Activated CD8-positive, alpha-beta memory T cell treated with anti-CD3 and anti-CD28 coated beads for 36 hours (primary cell): ENCODE results near the gene ULBP3. TPM values are rescaled to one million over a fixed set of nuclear protein-coding genes. Genes with fewer than 3 reads are reported as not detected.

Experiments
- CTCF ChIA-PET: fragments of 350-600 bp; sonication (Branson Sonifier 250); formaldehyde crosslinking; loops from one replicate; lab custom pipeline; 2021; ENCODE audit warnings: antibody characterized with exemption; lab: Charles Lee
- POLR2A ChIA-PET: fragments of 350-600 bp; sonication (Branson Sonifier 250); formaldehyde crosslinking; loops from one replicate; lab custom pipeline; 2021; ENCODE audit warnings: antibody characterized with exemption; lab: Charles Lee
- total RNA-seq, 2 experiments: library from RNA; stranded (reverse); gene quantifications; one replicate each; pipeline ENCODE4 v1.2.3, GENCODE V29; 2021

Gene ULBP3
- total RNA-seq, 2 experiments from 2014 or later: 0.78 to 1.0 TPM

DNA sequence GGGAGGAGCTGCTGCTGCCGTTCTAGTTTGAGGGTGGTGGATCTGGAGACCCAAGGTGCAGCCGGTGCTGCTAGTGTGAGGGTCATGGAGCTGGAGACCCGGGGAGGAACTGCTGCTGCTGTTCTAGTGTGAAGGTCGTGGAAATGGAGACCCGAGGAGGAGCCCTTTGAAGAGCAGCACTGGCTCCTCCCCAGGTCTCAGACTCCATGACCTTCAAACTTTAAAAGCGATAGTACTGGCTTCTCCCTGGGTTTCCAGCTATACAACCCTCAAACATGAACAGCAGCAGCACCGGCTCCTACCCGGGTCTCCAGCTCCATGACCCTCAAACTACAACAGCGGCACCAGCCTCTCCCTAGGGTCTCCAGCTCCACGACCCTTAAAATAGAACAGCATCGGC is 15.5 kb downstream of the ULBP3 start:
- ChIA-PET POLR2A (no interaction called here), CTCF (no interaction called here)

DNA sequence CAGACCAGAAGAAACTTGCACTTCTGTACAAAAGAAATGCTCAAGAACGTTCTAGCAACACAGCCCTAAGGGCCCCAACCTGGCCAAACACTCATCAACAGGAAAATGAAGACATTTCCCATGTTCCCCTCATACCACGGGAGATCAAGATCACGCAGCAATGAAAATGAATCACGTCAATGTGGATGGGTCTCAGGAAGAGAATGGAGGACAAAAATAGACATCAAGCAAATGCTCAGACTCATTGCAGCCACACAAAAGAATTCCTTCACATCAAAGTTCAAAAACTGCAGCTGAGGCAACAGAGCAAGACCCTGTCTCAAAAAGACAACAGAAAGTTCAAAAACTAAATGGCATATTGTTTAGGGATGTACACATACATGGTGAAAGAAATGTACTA is 18.1 kb downstream of the ULBP3 start:
- ChIA-PET POLR2A (no interaction called here), CTCF (interaction anchor here (1.5 kb wide), 1 partner anchor 30 kb away, joined by 3 read pairs; no protein-coding TSS in a partner anchor)

DNA sequence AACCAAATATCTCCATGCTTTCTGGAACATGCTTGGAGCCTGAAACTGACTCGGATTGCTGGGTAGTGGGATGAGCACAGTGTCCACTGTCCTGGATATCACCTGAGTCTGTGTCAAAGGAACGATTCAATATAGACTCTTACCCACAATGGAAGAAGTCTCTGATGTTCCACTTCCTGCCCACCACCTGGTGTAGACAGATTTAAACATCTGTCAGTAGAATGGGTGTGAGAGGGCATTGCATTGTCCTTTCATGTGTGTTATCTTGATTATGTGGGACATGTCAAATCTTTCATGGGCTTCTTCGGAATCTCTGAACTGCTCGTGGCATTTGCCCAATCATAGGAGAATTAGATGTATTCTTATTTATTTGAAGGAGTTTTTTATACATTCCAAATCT is 20.8 kb downstream of the ULBP3 start:
- ChIA-PET CTCF (no interaction called here), POLR2A (no interaction called here)

DNA sequence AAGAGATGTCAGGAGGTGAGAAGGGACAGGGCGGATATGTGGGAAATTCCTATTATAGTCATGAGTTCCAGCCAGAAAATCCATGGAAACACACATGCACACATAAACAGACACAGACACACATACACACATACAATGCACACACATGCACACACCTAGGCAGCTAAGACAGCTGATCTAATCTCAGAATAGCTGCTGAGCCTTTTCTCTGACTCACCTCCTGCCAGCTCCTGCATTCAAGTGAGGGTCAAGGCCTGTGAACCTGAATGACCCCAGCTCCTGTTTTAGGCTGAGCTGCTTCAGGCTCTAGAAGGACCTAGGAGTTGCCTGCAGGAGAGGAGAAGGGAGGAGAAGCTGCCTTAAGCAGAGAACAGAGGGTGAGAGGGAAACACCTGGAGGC is 22.0 kb downstream of the ULBP3 start:
- POLR2A ChIA-PET: no interaction called here
- CTCF ChIA-PET: no interaction called here

DNA sequence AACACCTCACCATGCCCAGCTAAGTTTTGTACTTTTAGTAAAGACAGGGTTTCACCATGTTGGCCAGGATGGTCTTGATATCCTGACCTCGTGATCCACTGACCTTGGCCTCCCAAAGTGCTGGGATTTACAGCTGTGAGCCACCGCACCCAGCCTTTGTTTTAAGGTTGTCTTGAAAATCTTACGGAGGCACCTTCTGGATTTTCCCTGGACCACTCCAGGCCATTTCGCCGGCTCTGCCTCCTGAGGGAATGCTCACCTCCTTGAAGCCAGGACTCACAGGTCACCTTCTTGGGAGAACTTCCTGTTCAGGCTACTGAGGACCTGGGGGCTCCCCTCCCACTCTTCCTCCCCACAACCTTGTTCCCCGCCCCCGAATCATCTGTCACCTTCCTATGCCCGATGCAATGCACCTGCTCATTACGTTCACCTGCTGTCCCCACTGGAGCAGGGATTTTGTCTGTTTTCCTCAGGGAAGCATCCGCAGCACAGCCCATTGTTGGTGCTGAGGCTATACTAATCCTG is 24.2 kb downstream of the ULBP3 start:
- ChIA-PET CTCF (no interaction called here), POLR2A (no interaction called here)

DNA sequence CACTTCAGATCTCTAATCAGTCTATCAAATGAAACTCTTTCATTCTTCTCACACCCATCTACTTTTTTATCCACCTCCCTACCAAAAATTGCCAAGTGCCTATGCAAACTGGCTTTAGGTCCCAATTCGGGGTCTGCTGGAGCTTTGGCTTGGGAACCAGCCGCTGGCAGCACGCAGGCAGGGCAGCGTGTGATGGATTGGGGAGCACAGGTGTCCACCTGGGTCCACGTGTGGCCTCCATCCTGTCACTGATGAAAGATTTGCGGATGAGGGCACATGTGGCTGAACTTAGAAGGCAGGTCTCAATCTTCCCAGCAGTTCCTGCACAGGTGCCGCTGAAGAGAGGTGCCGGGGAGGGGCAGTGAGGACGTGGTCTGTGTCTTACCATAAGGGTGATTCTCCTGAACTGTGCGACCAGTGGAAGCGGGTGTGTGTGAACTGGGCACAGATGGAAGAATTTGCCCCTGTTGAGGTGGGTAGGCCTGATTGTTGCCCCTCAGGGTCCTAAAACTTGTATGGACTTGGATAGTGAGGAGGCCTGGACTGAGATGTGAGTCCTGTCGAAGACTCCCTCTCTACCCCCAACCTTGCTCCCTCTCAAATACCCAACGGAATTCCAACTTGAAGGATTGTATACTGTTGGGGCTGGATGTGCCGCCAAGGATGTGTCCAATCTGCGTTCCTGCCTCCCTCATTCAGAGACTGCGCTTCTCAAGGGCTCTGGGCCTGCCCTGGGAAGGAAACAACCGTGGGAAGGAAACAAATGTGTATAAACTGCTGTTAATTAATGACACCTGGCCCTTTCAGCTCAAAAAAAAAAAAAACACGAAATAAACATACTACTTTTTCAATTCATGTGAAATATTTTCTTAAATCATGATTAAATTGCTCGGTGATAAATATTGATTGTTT is 25.2 kb downstream of the ULBP3 start:
- ChIA-PET POLR2A (no interaction called here), CTCF (no interaction called here)

DNA sequence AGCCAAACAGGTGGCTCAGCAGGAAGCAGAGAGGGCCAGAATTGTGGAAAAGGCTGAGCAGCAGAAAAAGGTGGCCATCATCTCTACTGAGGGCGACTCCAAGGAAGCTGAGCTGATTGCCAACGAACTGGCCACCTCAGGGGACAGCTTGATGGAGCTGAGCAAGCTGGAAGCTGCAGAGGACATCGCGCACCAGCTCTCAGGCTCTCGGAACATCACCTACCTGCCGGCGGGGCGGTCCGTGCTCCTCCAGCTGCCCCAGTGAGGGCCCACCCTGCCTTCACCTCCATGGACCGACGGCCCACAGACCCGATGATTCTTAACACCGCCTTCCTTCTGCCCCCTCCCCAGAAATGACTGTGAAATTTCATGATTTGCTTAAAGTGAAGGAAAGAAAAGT is 25.8 kb downstream of the ULBP3 start:
- CTCF ChIA-PET: no interaction called here
- POLR2A ChIA-PET: no interaction called here

DNA sequence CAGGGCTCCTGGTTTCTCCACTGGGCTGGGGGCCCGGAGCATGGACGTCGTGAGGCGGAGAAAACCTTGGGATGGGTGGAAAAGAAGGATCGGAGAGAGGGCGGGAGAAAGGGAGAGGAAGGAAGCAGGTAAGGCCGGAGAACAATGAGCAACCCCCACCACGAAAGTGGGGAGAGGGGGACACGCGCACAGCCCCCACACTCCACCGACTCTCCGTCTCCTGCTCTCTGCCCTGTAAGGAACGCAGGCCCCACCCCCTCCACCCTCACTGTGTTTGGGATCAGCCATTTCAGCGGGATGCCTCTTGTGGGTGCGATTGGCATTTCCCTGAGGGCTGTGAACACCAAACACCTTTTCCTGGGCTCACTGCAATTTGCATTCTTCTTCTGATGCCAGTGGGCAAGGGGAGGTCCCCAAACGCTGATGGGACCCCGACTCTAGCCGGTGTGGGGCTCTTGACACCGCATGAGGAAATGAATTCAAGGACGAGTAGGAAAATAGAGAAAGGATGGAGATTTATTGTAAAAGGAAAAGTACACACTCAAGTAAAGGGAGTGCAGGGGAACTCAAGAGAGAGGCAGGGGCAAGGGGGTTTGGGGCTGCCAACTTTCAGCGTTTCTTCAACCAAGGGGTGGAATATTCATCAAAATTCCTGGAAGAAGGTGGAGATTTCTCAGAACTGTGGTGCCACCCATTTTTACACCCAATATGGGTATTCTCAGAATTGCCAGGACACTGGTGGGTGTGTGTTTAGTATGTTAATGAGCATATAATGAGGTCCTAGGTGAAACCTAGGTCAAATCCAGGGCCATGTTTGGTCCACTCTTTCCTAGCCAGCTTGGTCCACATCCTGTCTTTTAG is 30.5 kb downstream of the ULBP3 start:
- POLR2A ChIA-PET: no interaction called here
- CTCF ChIA-PET: no interaction called here

DNA sequence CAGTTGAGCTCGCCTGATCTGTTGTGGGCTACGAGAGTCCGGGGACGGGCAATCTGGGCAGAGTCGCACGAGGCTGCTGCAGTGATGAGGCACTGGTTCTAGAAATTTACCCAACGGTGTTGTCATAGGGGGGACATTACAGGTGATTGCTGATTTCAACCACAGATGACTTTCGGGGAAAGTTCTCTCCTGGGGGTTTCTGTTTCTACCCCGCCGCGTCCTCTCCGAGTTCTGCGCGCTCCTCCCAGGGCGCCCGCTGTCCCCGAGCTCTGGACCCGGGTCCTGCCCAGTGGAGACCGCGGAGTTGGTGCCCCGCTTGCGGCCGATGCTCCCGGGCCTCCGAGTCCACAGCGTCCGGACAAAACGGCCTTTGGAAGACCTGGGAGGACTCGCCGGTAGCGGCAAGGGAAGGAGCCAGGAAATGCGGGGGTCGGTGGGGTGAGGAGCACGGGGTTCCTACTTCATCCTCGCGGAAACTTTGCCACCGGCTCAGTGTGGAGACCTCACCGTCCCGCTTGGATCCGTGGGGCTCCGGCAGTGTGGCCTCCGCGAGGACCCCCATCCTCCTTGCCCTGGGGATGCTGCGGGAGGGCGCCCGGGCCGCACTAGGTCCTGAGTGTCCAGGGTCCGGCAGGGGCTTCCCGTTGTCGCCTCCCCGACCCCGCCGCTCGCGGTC is 31.3 kb downstream of the ULBP3 start:
- ChIA-PET CTCF (no interaction called here), POLR2A (no interaction called here)

DNA sequence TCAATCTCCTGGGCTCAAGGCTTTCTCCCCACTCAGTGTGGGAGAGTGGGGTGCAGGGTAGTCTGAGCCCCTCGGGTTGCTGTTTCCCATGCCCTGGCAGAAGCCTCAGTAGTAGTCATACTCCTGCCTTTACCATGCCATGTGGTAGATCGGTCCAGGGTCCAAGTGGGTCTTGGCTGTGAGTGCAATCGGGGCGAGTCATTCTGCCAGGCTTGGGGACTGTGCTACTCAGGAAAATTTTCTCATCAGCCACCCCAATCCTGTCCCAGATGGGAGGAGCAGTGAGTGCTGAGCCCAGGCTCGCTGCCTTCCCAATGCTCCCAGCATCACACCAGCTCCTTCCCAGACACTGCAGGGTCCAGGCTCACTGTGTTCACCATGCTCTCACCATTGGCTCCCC is 32.8 kb downstream of the ULBP3 start:
- POLR2A ChIA-PET: no interaction called here
- CTCF ChIA-PET: interaction anchor here (1.0 kb wide), 1 partner anchor 35 kb away, joined by 4 read pairs; no protein-coding TSS in a partner anchor

DNA sequence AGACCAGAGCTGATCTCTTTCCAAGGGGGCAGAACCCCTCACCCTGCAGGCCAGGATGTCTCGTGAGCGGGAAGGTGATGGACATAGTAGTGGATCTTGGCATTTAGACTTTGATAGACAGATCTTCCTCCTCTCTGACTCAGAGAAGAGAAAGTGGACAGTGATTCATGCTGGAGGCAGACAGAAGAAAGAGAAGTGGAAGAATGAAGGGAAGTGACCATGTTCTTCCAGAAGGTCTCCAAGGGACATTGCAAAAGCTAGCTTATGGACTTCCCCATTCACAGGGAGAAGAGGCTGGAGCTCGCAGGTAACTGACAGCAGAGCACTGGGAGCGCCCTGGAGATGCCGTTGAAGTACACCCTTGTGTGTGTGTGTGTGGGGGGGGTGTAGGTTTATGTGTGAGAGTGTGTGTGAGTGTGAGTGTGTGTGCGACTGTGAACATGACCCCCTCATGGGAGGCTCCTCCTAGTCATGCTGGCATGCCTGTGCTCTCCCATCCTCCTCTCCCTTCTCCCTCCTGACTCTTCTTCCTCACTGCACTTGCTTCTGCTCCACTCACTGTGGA is 35.6 kb downstream of the ULBP3 start:
- CTCF ChIA-PET: no interaction called here
- POLR2A ChIA-PET: no interaction called here

DNA sequence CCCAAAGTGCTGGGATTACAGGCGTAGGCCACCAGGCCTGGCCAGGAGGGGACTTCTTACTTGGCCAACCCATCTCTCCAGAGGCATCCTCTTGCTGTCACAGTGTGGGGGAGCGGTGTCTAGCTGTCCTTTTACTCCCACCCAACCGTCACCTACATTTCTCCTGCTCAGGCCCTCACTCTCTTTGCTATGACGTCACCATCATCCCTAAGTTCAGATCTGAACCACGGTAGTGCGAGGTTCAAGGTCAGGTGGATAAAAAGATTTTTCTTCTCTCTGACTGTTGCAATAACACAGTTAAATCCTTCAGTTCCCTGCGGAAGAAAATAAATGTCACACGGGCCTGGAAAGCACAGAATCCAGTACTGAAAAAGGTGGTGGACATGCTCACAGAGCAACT is 36.3 kb downstream of the ULBP3 start:
- POLR2A ChIA-PET: no interaction called here
- CTCF ChIA-PET: no interaction called here

DNA sequence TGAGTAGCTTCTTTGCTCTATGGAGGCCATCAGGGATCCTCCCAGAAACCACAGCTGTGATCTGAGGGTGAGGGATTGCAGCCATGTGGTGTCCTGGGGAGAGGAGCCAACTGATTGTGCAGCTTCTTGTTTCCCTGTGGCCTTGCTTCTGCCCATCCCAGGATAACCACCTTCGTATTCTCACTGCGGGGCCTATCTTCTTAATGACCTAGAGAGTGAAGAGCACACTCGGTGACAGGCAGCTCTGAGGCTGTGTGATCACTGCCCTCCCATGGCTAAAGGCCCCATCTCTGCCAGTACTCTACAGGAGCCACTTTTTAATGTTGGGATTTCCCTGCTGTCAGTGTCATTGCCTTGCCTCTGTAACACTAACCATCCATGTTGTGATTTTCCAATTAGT is 38.3 kb downstream of the ULBP3 start:
- POLR2A ChIA-PET: no interaction called here
- CTCF ChIA-PET: no interaction called here

DNA sequence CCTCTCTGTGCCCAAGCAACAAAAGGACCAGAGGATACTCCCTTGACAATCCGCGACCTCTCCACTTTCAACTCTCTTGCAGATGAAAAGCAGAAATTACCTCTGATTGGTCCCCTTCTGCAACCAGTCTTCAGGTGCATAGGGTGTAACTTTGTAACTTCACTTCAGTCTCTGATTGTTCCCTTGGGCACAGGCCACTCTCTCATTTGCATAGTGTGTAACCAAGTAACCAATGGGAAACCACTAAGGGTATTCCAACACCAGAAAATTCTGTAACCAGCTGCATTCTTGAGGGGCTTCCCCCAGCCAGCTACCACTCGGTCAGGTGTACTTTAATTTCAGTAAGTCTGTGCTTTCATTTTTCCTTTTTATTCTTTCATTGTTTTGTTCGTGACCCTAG is 39.2 kb downstream of the ULBP3 start:
- ChIA-PET CTCF (no interaction called here), POLR2A (no interaction called here)

DNA sequence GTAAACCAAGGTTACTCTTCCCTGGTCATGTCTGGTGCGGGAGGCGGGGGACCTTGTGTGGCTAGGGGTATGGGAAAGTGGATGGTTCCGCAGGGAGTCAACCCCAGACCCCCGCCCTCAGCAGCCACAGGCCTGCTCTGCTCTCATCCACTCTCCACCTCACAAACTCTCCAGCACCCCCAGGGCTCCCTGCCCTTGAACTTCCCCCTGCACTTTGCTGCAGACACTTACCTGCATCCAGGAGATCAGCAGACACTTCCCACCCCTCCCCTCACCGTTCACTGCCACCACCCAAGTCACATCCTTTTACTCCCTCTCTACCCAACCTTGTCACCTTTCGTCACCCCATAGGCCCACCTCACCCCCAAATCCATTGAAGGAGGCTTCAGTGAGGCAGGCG is 39.6 kb downstream of the ULBP3 start:
- CTCF ChIA-PET: no interaction called here
- POLR2A ChIA-PET: no interaction called here

DNA sequence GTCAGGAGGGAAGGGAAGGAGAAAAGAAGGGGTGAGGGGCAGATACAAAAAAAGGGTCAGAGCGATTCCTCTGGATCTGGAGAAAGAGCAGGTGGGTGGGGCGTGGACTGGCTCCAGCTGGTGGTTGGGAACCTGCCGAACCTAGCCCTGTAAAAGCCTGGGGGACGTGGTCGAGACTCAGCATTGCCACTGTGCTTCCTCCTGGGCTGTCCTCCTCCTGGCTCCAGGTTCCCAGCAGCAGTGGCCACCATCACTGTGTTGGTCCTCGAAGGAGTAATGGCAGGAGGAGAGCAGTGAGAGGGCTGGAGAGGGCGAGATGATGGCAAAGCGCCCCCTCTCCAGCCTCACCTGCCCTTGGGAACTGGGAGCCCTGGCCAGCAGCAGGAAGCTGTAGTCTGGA is 40.1 kb downstream of the ULBP3 start:
- CTCF ChIA-PET: no interaction called here
- POLR2A ChIA-PET: no interaction called here

DNA sequence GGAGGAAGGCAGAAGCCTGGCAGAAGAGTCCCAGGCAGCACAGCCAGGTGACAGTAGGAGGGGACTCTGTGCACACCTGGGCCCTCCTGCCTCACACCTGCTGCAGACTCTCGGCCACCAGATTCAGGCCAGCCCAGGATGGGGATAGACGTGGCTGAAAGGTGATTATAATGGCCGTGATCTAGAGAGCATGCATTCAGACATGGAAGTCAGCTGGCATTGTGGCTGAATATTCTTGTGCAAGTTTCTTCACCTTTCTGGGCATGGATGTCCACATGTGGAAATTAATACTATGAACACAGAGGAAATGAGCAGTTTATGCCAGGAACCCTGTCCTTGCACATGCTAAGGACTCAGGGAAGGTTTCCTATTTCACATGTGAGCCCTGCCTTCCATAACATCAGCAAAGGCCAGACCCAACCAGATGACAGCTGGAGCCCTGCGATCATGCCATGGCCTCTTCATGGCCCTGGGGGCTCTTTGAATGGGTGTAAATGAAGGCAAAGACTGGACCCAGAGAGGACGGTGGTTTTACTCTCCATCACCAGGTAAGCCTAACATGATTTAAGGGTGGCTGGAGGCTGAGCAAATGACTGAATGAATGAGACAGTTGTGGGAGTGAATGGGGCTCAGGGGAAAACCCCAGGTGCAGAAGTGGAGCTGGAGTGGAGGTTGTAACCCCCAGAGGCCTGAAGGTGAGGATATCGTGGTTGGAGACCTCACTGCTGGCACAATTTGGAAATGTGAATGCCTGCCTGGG is 40.9 kb downstream of the ULBP3 start:
- POLR2A ChIA-PET: no interaction called here
- CTCF ChIA-PET: no interaction called here

DNA sequence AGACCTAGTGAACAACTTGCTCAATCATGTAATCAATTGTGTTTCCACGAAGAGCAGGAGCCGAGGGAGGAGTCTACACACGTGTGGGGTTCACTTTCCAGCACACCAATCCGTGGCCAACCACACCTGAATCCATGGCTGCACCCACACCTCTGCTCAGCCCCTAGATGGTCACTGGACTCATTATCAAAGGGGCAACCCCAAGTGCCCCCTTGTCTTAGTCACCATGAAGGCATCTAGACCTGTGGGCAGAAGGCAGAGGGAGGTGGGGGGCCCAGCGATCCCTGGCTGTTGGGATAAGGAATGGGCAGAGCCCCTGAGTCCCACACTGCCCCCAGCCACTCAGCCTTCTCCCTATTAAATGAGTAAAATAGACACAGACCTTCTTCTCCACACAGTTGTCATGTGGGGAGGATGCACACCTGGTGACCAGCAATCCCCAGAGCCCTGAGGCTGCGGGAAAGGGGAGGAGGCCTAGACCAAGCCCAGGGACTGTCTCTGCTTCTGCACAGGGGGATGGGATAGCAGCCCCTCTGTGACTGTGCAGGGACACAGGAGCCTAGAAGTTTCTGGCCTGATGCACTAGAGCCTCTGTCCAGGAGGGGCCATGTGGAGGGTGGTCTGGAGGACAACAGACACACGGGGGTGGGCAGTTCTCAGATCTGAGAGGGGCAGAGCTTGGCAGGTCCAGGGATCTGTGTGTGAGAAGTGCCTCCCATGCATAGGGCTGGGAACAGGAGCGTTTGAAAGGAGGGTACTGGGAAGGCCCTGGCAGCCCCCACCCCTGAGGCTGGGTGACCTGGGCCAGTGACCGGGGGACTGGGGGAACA is 41.7 kb downstream of the ULBP3 start:
- ChIA-PET CTCF (no interaction called here), POLR2A (no interaction called here)
